Left lung (tissue), 10 donors: ENCODE results near the gene GMPPA. TPM values are rescaled to one million over a fixed set of nuclear protein-coding genes. Genes with fewer than 3 reads are reported as not detected.

ENCODE experiments used
- ATAC-seq: fragments of 200-7000 bp; cut with Tn5 transposase; one replicate; pipeline ENCODE4 v1.9.1; 2020; ENCODE audit warnings: moderate library complexity
- DNase-seq, 4 donors: peaks; one replicate each; pipeline ENCODE4 v3.0.0-alpha.2; 2013 to 2020
- H3K27ac ChIP-seq, 2 donors: fragments of 200-600 bp; sonication (generic) in 1 of 2; one replicate each; pipeline versions ENCODE4 v1.5.0 to v1.8.0; 2020 to 2021
- H3K27me3 ChIP-seq, 2 donors: fragments of 200-600 bp; sonication (generic) in 1 of 2; one replicate each; pipeline versions ENCODE4 v1.5.0 to v1.8.0; 2020 to 2021
- H3K36me3 ChIP-seq, 2 donors: fragments of 200-600 bp; sonication (generic) in 1 of 2; one replicate each; pipeline versions ENCODE4 v1.5.0 to v1.8.0; 2020 to 2021
- H3K4me1 ChIP-seq, 2 donors: fragments of 200-600 bp; one replicate each; pipeline ENCODE4 v1.8.0; 2021
- H3K4me3 ChIP-seq, 2 donors: fragments of 200-600 bp; sonication (generic) in 1 of 2; one replicate each; pipeline versions ENCODE4 v1.5.0 to v1.8.0; 2020 to 2021; ENCODE audit warnings: mild to moderate bottlenecking in 1 of 2
- H3K9me3 ChIP-seq, 2 donors: fragments of 200-600 bp; sonication (generic) in 1 of 2; one replicate each; pipeline versions ENCODE4 v1.5.0 to v1.8.0; 2020 to 2021
- CTCF ChIP-seq, 2 donors: fragments of 200-600 bp; sonication (generic) in 1 of 2; IDR thresholded peaks; one replicate each; pipeline versions ENCODE4 v1.5.0 to v1.8.0; 2021; ENCODE audit warnings: antibody characterized with exemption in 2 of 2
- intact Hi-C, 2 donors: fragments of 100-400 bp; cut with DNase I; formaldehyde crosslinking; loops; one replicate each; pipeline versions ENCODE4 v1.11.2 to v1.14.2; 2022
- polyA plus RNA-seq, 6 donors: library from polyadenylated mRNA; unstranded; fragments of 120-200 nt; gene quantifications; one replicate each; pipeline ENCODE4 v1.2.1, GENCODE V29; 2013; ENCODE audit not compliant: insufficient read length in 6 of 6
- total RNA-seq, 2 donors: library from RNA; stranded (reverse); fragmentation: NEBNext Ultra II Directional; extraction: Animal tissue kit (Norgen Biotek cat#: 25700); gene quantifications; one replicate each; pipeline ENCODE4 v1.2.1, GENCODE V29; 2021
- donor health status: DM: no; HTN: yes; CAD: no.
- donor health status: DM: no; HTN: no; CAD: no.

Gene GMPPA
- total and polyA plus RNA-seq, 8 donors, result 20.6 to 50.1 (median 25.4) TPM

- DNase-seq (peak in 1 of 4 donors; percentile 77), ATAC-seq (peak; percentile 24)
- Histone ChIP-seq H3K4me3 (no peak overlapping the region), H3K27me3 (peaks cover 40 to 100% of the 10 kb centered on the region in 2 donors), H3K9me3 (no peaks in the 10 kb centered on the region), H3K27ac (no peak overlapping the region), H3K4me1 (peaks cover 0 to 9% of the 10 kb centered on the region in 2 donors), H3K36me3 (no peaks in the 10 kb centered on the region)
- TF ChIP-seq CTCF (IDR thresholded peaks at IDR 0.05), result no peak
- intact Hi-C loops, result no loop called here
Measured at GRCh38 chr2:219522111-219523030, 23.7 kb downstream of the GMPPA start.

DNA sequence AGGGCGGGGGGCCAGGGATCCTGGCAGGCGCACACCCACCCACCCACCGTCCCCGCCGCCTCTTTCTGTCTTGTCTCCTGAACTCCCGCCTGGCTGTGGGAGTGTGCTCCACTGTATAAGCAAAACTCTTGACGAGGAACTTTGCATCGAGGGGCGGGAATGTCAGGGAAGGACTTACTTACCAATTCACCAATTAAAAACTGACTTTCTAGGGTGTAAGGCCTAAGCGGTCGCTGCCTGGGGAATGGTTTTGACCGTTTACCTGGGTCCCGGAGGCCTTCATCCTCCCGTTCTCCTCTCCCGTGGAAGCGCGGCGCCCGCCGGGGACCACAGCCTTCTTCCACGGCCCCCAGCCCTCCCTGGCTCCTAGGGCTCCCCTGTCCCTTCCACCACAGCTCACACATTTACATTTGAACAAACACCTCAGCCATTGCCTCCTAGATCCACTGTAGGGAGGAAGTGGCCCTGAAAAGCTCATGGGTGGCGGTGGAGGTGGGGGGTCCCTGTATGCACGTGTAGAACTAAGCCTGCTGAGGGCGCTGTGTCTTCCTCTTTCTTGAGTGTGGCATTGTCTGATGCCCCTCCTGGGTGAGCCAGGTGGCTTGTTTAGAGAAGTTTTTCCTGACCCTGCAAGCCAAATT is 24.5 kb downstream of the GMPPA start:
- Histone ChIP-seq H3K27ac (no peak overlapping the region), H3K4me1 (peaks cover 0 to 9% of the 10 kb centered on the region in 2 donors), H3K36me3 (no peaks in the 10 kb centered on the region), H3K9me3 (no peaks in the 10 kb centered on the region), H3K4me3 (no peak overlapping the region), H3K27me3 (peaks cover 44 to 100% of the 10 kb centered on the region in 2 donors)
- peak in 1 of 4 donors; percentile 48 for DNase-seq
- no peak for TF ChIP-seq CTCF (IDR thresholded peaks at IDR 0.05)
- no peak for ATAC-seq
- intact Hi-C loops, result no loop called here

DNA sequence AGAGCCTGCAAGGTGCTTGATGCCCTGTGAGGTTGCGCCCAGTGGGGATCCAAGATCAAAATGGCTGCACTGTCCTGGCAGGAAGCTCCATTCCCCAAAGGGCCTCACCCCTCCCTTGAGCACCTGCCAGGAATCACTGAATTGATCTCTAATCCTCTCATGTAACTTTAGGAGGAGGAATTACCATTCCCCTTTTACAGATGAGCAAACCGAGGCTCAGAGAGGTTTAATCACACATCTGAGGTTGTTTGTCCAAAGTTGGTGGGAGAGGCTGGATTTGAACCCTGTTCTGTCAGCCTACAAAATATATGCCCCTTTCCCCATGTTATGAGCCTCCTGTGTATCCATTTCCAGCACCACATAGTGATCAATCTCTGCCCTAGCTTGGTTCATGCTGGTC is 26.1 kb downstream of the GMPPA start:
- Histone ChIP-seq H3K27me3 (peaks cover 54 to 100% of the 10 kb centered on the region in 2 donors), H3K4me3 (no peak overlapping the region), H3K36me3 (no peaks in the 10 kb centered on the region), H3K9me3 (no peaks in the 10 kb centered on the region), H3K27ac (no peak overlapping the region), H3K4me1 (peaks cover 0 to 9% of the 10 kb centered on the region in 2 donors)
- TF ChIP-seq CTCF (IDR thresholded peaks at IDR 0.05), result no peak
- DNase-seq (no peak), ATAC-seq (no peak)
- intact Hi-C loops, result loop anchor here in 1 of 2 donors (5.0 kb wide), 1 partner anchor 48 kb away; no protein-coding TSS in a partner anchor

- Histone ChIP-seq H3K27me3 (peaks cover 55 to 100% of the 10 kb centered on the region in 2 donors), H3K4me1 (peaks cover 0 to 12% of the 10 kb centered on the region in 2 donors), H3K9me3 (no peaks in the 10 kb centered on the region), H3K36me3 (no peaks in the 10 kb centered on the region), H3K27ac (no peak overlapping the region), H3K4me3 (no peak overlapping the region)
- no peak for ATAC-seq
- TF ChIP-seq CTCF (IDR thresholded peaks at IDR 0.05), result no peak
- intact Hi-C loops, result loop anchor here in 1 of 2 donors (5.0 kb wide), 1 partner anchor 48 kb away; no protein-coding TSS in a partner anchor
- no peak for DNase-seq
Measured at GRCh38 chr2:219525533-219526232, 27.0 kb downstream of the GMPPA start.
